Measurements from ENCODE around the gene RAI14.

DNA sequence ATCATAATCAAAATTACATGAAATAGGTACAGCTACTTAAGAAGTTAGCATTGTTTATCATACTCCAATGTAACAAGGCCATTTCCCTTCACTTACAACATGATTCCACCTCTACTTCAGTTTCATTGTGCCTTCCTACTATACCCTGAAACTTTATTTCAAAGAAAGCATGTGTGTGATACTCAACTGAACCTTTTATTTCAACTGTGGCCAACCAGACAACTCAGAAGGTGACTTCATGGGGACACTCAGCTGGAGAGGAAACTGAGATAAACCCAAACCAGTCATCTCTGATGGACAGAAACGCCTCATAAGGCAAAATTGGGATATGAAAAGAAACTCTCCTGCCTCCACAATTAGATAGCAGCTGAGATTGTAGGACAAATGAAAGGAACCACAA lies 177.0 kb downstream of the RAI14 start:
- TF ChIP-seq POLR2A (IDR thresholded peaks at IDR 0.05) (no peak), CTCF (IDR thresholded peaks at IDR 0.05) (no peak)

All from lower leg skin (tissue), 3 donors.